ENCODE measurements around the gene DUSP9.

The DUSP9 gene

DNA sequence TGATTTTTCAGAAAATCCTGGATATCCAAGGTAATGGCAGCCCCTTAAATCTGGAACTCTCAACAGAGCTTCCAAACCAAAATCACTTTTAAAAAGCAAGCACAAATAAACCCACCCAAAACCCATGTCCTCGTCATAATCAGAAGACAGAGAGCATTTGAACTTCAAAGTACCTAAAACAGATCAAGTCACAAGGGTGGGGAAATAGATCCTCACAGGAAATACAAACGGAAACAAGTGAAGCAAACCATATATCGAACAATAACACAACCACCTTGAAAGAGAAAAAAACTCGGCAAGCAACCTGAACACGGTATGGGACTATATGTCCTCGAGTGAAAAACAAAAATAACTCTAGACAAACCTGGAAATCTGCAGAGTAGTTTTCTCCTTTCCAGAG, 32.2 kb upstream of the DUSP9 start:
- no peak for DNase-seq
- in situ Hi-C loops (cut with HindIII; ENCODE audit: low pct_ligation_motif_present, low pct_unique_long_range_greater_than_20kb, low sequenced_read_pairs), result no loop called here

GRCh38 chrX:153620576-153620975, 26.4 kb upstream of the DUSP9 start:
- in situ Hi-C loops (cut with HindIII; ENCODE audit: low pct_ligation_motif_present, low pct_unique_long_range_greater_than_20kb, low sequenced_read_pairs), result no loop called here
- no peak for DNase-seq

GRCh38 chrX:153621949-153622598, 24.9 kb upstream of the DUSP9 start:
- DNase-seq, result no peak
- in situ Hi-C loops (cut with HindIII; ENCODE audit: low pct_ligation_motif_present, low pct_unique_long_range_greater_than_20kb, low sequenced_read_pairs), result no loop called here

GRCh38 chrX:153622661-153623309, 24.2 kb upstream of the DUSP9 start:
- in situ Hi-C loops (cut with HindIII; ENCODE audit: low pct_ligation_motif_present, low pct_unique_long_range_greater_than_20kb, low sequenced_read_pairs), result no loop called here
- no peak for DNase-seq

- in situ Hi-C loops (cut with HindIII; ENCODE audit: low pct_ligation_motif_present, low pct_unique_long_range_greater_than_20kb, low sequenced_read_pairs), result no loop called here
- no peak for DNase-seq
Measured at GRCh38 chrX:153623310-153624029, 23.5 kb upstream of the DUSP9 start.

- in situ Hi-C loops (cut with HindIII; ENCODE audit: low pct_ligation_motif_present, low pct_unique_long_range_greater_than_20kb, low sequenced_read_pairs), result no loop called here
- no peak for DNase-seq
Measured at GRCh38 chrX:153624196-153625091, 22.6 kb upstream of the DUSP9 start.

DNA sequence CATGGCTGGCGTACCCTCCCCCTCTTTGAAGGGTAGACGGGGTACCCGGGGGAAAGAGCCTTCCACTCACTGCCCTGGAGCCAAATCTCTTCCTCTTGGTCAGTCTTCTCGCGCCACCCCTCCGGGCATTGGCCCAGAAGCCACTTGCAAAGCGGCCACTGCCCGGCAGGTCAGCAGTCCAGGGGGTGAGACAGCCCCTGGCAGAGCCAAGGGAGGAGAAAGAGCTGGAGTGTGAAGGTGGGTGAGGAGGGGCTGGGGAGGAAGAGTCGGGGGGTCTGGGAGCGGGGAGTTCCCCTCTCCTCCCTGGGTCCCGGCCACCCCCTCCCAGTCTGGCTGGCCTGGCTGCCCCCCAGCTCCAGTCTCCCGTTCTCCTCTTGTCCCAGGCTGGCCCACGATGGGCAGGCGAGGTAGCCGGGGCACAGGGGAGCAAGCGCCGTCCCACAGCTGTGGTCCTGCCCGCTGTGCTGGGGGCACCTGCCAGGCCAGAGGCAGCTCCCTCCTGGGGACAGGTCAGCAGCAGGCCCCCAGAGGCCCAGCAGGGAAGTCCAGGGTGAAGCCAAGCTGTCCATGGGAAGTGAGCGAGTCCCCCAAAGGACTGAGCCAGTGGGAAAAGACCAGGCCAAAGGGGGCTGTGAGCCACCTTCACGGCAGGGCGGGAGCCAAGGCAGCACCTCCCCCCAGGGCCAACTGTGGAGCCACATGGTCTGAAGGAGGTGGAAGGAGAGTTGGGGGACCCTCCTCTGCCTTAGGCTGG, 21.6 kb upstream of the DUSP9 start:
- no peak for DNase-seq
- in situ Hi-C loops (cut with HindIII; ENCODE audit: low pct_ligation_motif_present, low pct_unique_long_range_greater_than_20kb, low sequenced_read_pairs), result no loop called here

DNA sequence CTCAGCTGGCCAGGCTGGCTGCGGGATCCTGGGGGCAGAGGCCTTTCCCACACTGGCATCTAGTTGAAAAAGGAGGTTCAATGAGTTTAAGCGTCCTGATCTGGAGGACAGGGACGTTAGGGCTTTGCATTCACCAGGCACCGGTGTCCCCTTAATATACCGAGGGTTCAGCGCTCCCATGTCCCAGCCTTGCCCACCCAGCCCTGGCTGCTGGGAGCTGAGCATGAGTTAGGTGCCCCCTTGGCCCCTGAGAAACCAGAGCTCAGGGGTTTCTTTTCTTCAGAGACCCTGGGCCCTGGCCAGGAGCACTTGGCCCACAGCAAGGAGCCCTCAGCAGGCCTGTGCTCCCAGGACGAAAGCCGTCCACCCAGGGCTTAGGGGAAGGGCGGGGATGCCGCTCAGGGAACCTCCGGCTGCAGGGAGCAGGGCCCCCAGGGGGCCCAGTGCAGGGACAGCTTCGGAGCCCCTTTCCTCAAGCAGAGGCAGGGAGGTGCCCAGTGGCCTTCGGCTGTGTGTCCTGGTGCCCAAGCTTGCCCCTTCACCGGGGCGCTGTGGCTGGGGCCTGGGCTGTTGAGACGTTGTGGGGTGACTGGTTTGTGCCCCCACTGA, 20.9 kb upstream of the DUSP9 start:
- no peak for DNase-seq
- in situ Hi-C loops (cut with HindIII; ENCODE audit: low pct_ligation_motif_present, low pct_unique_long_range_greater_than_20kb, low sequenced_read_pairs), result no loop called here

DNA sequence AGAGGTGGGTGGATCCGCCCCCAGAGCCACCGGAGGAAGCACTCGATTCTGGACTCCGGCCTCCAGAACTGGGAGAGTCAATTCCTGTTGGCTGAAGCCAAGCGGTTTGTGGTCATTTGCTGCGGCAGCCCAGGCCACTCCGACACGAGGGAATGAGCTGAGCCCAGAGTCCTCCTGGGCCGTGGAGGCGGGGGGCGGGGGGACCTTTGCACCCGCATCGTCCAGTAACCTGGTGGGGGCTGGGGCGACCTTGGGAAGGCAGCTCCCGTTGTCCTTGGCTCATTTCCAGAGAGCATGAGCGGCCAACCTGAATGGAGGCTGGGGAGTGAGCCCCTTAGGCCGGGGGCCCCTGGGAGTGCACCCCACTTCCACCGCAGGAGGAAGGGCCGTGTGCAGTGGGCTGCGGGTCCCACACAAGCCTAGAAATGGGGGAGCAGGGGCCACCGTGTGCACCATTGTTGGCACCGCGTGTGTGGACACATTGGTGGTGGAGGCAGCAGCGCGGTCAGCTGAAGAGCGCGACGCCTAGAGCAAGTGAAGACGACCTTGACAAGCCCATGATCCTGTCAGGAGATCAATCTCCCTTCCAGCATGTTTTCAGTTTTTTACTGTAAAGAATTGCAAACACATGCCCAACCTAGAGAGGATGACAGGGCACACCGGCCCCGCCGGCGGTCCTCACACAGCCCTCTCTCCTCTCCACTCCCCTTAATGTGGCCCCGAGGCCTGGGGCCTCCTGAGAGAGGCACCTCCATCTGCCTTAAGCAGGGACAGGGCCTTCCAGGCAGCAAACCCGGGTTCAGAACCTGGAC, 19.9 kb upstream of the DUSP9 start:
- DNase-seq, result no peak
- in situ Hi-C loops (cut with HindIII; ENCODE audit: low pct_ligation_motif_present, low pct_unique_long_range_greater_than_20kb, low sequenced_read_pairs), result no loop called here

GRCh38 chrX:153627675-153628111, 19.3 kb upstream of the DUSP9 start:
- in situ Hi-C loops (cut with HindIII; ENCODE audit: low pct_ligation_motif_present, low pct_unique_long_range_greater_than_20kb, low sequenced_read_pairs), result no loop called here
- no peak for DNase-seq

DNA sequence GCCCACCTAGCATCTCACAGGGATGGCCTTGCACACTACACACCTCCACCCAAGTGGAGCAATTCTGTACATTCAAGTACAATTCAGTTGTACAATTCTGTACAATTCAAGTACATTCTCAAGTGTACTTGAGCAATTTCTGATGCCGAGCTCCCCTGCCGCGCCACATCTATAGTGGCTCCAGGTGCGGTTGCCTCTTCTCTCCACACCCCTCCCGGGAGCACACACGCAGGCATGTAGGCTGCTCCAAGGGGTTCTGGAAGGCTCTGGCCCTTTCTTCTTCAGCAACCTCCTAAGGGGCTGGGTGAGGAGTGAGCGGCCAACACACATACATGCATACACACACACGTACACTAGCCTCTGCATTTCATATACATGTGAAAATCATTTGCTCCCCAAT, 18.9 kb upstream of the DUSP9 start:
- in situ Hi-C loops (cut with HindIII; ENCODE audit: low pct_ligation_motif_present, low pct_unique_long_range_greater_than_20kb, low sequenced_read_pairs), result no loop called here
- DNase-seq, result no peak

DNA sequence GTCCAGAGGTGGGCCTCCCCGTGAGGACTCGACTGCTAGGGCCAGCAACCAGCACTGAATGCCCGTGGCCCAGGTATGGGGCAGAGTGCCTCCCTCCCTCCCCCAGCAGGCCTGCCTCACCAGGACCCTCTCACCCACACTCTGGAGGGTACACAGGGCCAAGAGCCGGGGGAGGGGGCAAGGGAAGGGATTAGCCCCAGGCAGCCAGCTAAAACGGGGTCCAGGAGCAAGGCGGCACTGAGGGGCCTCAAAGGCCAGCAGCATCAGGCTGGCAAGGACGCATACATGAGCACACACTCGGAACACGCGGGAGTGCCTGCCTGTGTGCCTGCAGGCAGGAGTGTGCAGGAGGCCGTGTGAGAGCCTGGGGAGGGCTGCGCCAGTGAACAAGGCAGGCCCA, 18.3 kb upstream of the DUSP9 start:
- in situ Hi-C loops (cut with HindIII; ENCODE audit: low pct_ligation_motif_present, low pct_unique_long_range_greater_than_20kb, low sequenced_read_pairs), result no loop called here

DNA sequence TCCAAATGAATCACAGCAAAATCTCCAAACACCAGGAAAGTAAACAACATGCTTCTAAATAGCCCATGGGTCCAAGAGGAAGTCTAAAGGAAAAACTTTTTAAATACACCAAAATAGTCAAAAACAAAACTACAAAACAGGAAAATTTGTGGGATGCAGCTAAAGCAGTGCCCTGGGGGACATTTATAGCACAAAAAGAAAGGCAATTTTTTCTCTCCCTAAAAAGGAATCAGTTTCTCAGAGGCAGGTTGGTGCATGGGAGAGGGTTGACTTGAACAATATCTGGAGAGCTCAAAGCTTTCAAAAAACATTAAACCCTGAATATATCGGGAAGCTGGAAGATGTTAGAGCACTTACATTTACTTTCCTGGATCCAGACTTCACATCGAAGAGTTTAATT, 15.7 kb upstream of the DUSP9 start:
- in situ Hi-C loops (cut with HindIII; ENCODE audit: low pct_ligation_motif_present, low pct_unique_long_range_greater_than_20kb, low sequenced_read_pairs), result no loop called here
- DNase-seq, result no peak

More for the DNA sequence above, 18.3 kb upstream of the DUSP9 start:
- DNase-seq, result no peak

DNA sequence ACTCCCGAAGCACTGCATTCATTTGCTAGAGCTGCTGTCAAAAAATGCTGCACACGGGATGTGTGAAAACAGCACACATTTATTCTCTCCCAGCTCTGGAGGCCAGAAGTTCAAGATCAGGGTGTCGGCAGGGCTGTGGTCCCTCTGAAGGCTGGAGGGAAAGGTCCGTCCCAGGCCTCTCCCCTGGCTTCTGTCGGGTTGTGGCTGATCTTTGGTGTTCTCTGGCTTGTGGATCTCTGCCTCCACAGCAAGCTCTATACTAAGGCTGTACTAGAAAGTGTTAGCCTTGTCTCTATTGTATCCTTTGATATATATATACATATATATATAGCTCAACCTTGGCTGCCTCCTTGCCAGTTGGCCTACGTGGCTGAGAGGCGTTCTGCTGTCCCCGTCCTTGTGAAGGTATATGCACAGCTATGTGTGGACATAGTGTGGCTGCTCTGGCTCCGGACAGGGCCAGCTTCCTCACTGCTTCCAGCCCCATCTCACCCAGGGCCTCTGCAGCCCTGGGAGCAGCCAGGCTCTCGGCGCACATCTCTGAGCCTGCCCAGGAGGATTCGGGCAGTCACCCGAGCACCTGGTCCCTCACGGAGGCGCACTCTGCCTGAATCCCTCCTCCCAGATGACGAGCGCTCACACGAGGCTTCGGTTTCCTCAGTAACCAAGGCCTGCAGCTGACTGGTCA, 15.0 kb upstream of the DUSP9 start:
- DNase-seq, result no peak
- in situ Hi-C loops (cut with HindIII; ENCODE audit: low pct_ligation_motif_present, low pct_unique_long_range_greater_than_20kb, low sequenced_read_pairs), result no loop called here

- no peak for DNase-seq
- in situ Hi-C loops (cut with HindIII; ENCODE audit: low pct_ligation_motif_present, low pct_unique_long_range_greater_than_20kb, low sequenced_read_pairs), result no loop called here
Measured at GRCh38 chrX:153632595-153632946, 14.4 kb upstream of the DUSP9 start.

DNA sequence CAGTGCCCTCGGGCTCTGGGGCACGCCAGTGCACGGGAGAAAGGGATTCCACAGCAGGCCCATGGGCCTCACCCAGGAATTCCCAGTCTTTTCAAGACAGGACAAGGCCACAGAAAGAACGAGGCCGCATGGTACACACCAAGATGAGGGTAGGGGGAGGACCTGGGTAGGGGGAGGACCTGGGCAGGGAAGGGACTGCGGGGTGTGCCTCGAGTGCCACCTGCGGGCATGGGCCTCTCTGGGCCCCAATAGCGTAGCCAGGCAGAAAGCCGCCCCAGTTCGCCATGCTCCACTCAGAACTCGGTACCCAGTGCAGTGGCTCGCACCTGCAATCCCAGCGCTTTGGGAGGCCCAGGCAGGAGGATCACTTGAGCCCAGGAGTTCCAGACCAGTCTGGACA, 14.0 kb upstream of the DUSP9 start:
- in situ Hi-C loops (cut with HindIII; ENCODE audit: low pct_ligation_motif_present, low pct_unique_long_range_greater_than_20kb, low sequenced_read_pairs), result no loop called here
- no peak for DNase-seq
